ENCODE data around the gene SIK3. TPM values are rescaled to one million over a fixed set of nuclear protein-coding genes. Genes with fewer than 3 reads are reported as not detected.
A peak's percentile ranks its signal among the peaks of the same experiment; 100 is the strongest.
"Not testable (repeated sequence)": the region's sequence is repeated elsewhere in the genome, so short reads cannot be mapped to it uniquely, and the experiment has no call there.

SIK3 gene
- total and polyA plus RNA-seq, 8 donors, result 11.1 to 27.3 (median 24.0) TPM

GRCh38 chr11:117037279-117037974 lies 60.8 kb downstream of the SIK3 start:
- peak in 3 of 4 donors; percentile 42 to 55 (median 42) for ATAC-seq
- intact Hi-C loops (cut with DNase I), result no loop called here

GRCh38 chr11:117034901-117035300 lies 63.3 kb downstream of the SIK3 start:
- H3K4me1 ChIP-seq, result peaks cover 0 to 17% (median 11%) of the 10 kb centered on the region in 3 donors
- ATAC-seq (no peak), DNase-seq (no peak), FAIRE-seq (peak; percentile 45)
- no peaks in the 10 kb centered on the region for H3K27me3 ChIP-seq
- no peaks in the 10 kb centered on the region for H3K36me3 ChIP-seq
- H3K27ac ChIP-seq, result no peak overlapping the region
- TF ChIP-seq CTCF (IDR thresholded peaks at IDR 0.05), result no peak
- intact Hi-C loops (cut with DNase I), result no loop called here
- H3K4me3 ChIP-seq, result no peak overlapping the region
- no peaks in the 10 kb centered on the region for H3K9me3 ChIP-seq

More at GRCh38 chr11:117037279-117037974, 60.8 kb downstream of the SIK3 start:
- DNase-seq (no peak), FAIRE-seq (no peak)
- Histone ChIP-seq H3K27me3 (no peaks in the 10 kb centered on the region), H3K27ac (peak overlapping the region in 1 of 4 donors; percentile 30), H3K4me3 (no peak overlapping the region), H3K4me1 (peaks cover 0 to 17% (median 16%) of the 10 kb centered on the region in 3 donors), H3K36me3 (no peaks in the 10 kb centered on the region), H3K9me3 (no peaks in the 10 kb centered on the region)
- WGBS, 2 donors, result 77 to 88% methylated on average over 1 of the region's 1 CpG
- no peak for TF ChIP-seq CTCF (IDR thresholded peaks at IDR 0.05)

DNA sequence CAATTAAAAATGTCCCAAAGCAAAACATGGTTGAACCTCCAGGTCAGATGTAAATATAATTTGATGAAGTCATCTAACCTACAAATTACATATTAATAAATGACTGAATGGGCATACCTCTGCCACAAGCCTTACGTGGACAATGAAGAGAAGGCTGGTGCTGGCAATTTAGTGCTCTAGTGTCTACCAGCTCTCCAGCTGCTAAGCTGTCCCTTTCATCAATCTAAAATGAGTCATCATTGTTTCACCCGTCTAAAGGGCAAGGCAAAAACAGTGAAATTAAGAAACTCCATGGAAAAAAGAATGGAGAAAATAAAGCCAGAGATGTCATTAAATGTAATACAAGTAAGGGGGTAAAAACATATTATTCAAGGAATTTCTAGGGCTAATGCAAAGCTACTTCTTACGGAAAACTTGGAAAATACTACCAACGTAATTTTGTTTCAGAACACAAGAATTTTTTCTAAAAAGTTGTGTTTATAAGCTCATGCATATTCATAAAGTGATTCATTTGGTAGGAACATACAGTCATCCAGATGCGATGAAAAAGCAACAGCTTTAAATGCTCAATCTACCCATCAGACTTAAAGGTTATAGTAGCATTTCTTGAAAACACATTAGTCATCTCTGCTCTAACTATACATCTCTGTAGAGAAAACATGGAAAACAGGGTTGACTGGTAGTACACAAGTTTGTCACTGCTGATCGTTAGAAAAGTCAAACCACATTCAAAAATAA lies 71.5 kb downstream of the SIK3 start:
- Histone ChIP-seq H3K27me3 (no peaks in the 10 kb centered on the region), H3K9me3 (no peaks in the 10 kb centered on the region), H3K4me3 (no peak overlapping the region), H3K4me1 (peaks cover 9 to 31% (median 12%) of the 10 kb centered on the region in 3 donors), H3K36me3 (no peaks in the 10 kb centered on the region), H3K27ac (no peak overlapping the region)
- ATAC-seq (peak in 1 of 4 donors; percentile 56), DNase-seq (no peak), FAIRE-seq (no peak)
- no peak for TF ChIP-seq CTCF (IDR thresholded peaks at IDR 0.05)
- intact Hi-C loops (cut with DNase I), result no loop called here
- 80 to 81% methylated on average over 6 of the region's 6 CpGs for WGBS, 2 donors

DNA sequence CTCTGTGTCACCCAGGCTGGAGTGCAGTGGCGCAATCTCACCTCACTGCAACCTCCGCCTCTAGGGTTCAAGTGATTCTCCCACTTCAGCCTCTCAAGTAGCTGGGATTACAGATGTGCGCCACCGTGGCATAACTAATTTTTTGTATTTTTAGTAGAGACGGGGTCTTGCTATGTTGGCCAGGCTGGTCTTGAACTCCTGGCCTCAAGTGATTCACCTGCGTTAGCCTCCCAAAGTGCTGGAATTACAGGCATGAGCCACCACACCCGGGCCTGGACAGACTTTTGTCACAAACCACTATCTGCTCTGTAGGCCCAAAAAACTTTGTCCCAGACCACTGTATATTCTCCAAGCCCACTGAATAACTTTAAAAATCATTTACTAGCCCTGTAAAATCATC lies 74.5 kb downstream of the SIK3 start:
- H3K27me3 ChIP-seq; intact Hi-C loops (cut with DNase I); H3K4me3 ChIP-seq; ATAC-seq; H3K36me3 ChIP-seq; DNase-seq; FAIRE-seq; H3K9me3 ChIP-seq; H3K27ac ChIP-seq: not testable (repeated sequence)
- peaks cover 26 to 55% (median 33%) of the 10 kb centered on the region in 3 donors for H3K4me1 ChIP-seq
- 98% methylated on average over 7 of the region's 7 CpGs for WGBS, 2 donors

- Histone ChIP-seq H3K4me1 (peaks cover 26 to 55% (median 33%) of the 10 kb centered on the region in 3 donors), H3K27me3 (no peaks in the 10 kb centered on the region), H3K27ac (peak overlapping the region in 1 of 4 donors; percentile 5), H3K36me3 (no peaks in the 10 kb centered on the region), H3K4me3 (no peak overlapping the region), H3K9me3 (no peaks in the 10 kb centered on the region)
- WGBS, 2 donors, result 44 to 53% methylated on average over 3 of the region's 3 CpGs
- DNase-seq (no peak), FAIRE-seq (no peak), ATAC-seq (no peak)
- intact Hi-C loops (cut with DNase I), result no loop called here
- no peak for TF ChIP-seq CTCF (IDR thresholded peaks at IDR 0.05)
These were observed 75.0 kb downstream of the SIK3 start for GRCh38 chr11:117023178-117023577.
